ENCODE measurements around the gene ZNF709. TPM values are rescaled to one million over a fixed set of nuclear protein-coding genes. Genes with fewer than 3 reads are reported as not detected.
A peak's percentile ranks its signal among the peaks of the same experiment; 100 is the strongest.

The ZNF709 gene
- 5.4 TPM for total RNA-seq
- polyA plus RNA-seq (ENCODE audit: insufficient read depth in 1 of 8, insufficient read length in 8 of 8, low replicate concordance in 1 of 8): 1 to 10 TPM; 1.2 to 3.7 (median 2.4) TPM
- long read RNA-seq, donor 1: 0 reads
- long read RNA-seq, donor 2: 0 reads
- long read RNA-seq, donor 3: 0 reads
- long read RNA-seq, donor 4: 0 reads
- long read RNA-seq, donor 5: 0 reads
- long read RNA-seq, donor 6: 0 reads
- long read RNA-seq, donor 7: 0 reads
- long read RNA-seq, donor 8, full-length matches to known transcripts: 2 of 2 reads
- long read RNA-seq, donor 8, partial matches to known transcripts: 0 of 2 reads
- long read RNA-seq, donor 8, other reads (novel, unspliced or antisense): 0 of 2 reads
- long read RNA-seq, donor 9, full-length matches to known transcripts: 1 of 1 reads
- long read RNA-seq, donor 9, partial matches to known transcripts: 0 of 1 reads
- long read RNA-seq, donor 9, other reads (novel, unspliced or antisense): 0 of 1 reads
- long read RNA-seq, donor 10, full-length matches to known transcripts: 1 of 1 reads
- long read RNA-seq, donor 10, partial matches to known transcripts: 0 of 1 reads
- long read RNA-seq, donor 10, other reads (novel, unspliced or antisense): 0 of 1 reads
- long read RNA-seq, donor 11: 0 reads

DNA sequence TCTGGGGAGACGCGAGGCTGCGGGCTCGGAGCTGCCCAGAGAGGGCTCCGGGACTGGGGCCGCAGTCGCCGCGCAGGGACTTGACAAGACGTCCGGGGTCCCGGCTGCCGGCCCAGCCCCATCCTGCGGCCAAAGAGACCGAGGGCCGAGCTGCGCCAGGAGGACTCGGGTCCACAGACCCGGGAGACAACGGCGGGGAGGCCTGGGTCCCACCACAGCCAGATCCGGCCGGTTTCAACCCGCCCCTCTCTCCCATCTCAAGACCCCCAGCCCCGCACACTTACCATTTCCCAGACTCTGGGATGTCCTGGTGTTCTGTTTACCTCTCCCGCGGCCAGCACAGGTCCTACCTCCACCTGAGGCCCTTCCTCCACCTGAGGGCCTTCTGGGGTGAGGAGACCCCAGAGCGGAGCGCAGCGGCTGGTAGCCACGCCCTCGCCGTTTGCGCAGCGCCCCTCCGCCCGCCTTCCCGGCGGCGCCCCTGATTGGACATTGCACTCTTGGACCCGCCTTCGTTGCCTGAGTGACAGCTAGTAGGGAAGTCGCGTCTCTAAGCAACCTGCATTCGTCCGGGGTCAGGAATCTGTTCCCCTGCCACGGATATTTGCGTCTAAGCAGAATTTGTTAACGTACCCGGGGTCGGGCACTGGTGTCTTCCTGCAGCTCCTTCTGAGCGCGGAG, at the start of gene ZNF709:
Gene ZNF709, minus strand, starts transcription at position 446 of the 681 bp plus-strand sequence. Its CDS starts 159 bp downstream, at position 287.
- H3K4me1 ChIP-seq (ENCODE audit: control insufficient read depth, insufficient read depth, low read length): peaks cover 11% of the 10 kb centered on the region
- 0% methylated on average over 53 of the region's 53 CpGs for WGBS (ENCODE audit: insufficient coverage)
- H3K27ac ChIP-seq (ENCODE audit: low read length): peak within 1 kb of the TSS; percentile 59
- no peaks in the 10 kb centered on the region for H3K9me3 ChIP-seq (replicated peaks; ENCODE audit: control insufficient read depth, low read depth, low read length)
- DNase-seq: peak; percentile 97
- peak within 1 kb of the TSS; percentile 57 for H3K4me3 ChIP-seq (ENCODE audit: low read length)
- H3K36me3 ChIP-seq (ENCODE audit: control insufficient read depth, insufficient read depth, low read length): no peaks in the 10 kb centered on the region
- no peaks in the 10 kb centered on the region for H3K27me3 ChIP-seq (ENCODE audit: control insufficient read depth, insufficient read depth, low read length)

DNA sequence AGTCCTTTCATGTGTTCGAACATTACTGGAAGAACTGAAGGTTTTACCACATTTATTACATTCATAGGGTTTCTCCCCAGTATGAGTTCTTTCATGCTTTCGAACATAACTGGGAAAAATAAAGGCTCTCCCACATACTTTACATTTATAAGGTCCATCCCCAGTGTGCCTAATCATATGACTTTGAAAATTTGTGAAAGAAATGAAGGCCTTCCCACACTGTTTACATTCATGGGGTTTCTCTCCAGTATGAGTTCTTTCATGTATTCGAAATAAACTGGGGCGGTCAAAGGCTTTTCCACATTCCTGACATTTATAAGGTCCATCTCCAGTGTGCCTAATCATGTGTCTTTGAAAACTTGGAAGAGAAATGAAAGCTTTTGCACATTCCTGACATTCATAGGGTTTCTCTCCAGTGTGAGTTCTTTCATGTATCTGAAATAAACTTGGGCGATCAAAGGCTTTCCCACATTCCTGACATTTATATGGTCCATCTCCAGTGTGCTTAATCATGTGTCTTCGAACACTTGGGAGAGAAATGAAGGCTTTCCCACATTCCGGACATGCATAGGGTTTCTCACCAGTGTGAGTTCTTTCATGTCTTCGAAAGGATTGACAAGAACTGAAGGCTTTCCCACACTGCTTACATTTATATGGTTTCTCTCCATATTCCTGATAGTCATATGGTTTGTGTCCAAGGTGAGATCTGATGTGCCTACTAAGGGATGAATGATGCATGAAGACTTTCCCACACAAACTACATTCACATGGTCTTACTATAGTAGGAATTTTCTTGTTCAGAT, 42.6 kb upstream of the ZNF709 start:
- DNase-seq: no peak
- 100% methylated on average over 2 of the region's 8 CpGs for WGBS (ENCODE audit: insufficient coverage)
- Histone ChIP-seq H3K27me3 (ENCODE audit: control insufficient read depth, insufficient read depth, low read length) (no peaks in the 10 kb centered on the region), H3K27ac (ENCODE audit: low read length) (no peak overlapping the region), H3K4me1 (ENCODE audit: control insufficient read depth, insufficient read depth, low read length) (no peaks in the 10 kb centered on the region), H3K36me3 (ENCODE audit: control insufficient read depth, insufficient read depth, low read length) (peaks cover 48% of the 10 kb centered on the region), H3K9me3 (replicated peaks; ENCODE audit: control insufficient read depth, low read depth, low read length) (peaks cover 85% of the 10 kb centered on the region), H3K4me3 (ENCODE audit: low read length) (no peak overlapping the region)

DNA sequence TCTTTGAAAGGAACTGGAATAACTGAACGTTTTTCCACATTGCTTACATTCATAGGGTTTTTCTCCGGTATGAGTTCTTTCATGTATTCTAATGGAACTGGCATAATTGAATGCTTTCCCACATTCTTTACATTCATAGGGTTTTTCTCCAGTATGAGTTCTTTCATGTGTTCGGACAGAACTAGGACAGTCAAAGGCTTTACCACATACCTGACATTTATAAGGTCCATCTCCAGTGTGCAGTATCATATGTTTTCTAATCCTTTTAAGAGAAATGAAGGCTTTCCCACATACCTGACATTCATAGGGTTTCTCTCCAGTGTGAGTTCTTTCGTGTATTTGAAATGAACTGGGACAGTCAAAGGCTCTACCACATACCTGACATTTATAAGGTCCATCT, 41.9 kb upstream of the ZNF709 start:
- no peak for DNase-seq
- H3K27ac ChIP-seq (ENCODE audit: low read length): no peak overlapping the region
- no CpG with 5 or more reads among the region's 4 CpGs for WGBS (ENCODE audit: insufficient coverage)
- peaks cover 46% of the 10 kb centered on the region for H3K36me3 ChIP-seq (ENCODE audit: control insufficient read depth, insufficient read depth, low read length)
- no peaks in the 10 kb centered on the region for H3K4me1 ChIP-seq (ENCODE audit: control insufficient read depth, insufficient read depth, low read length)
- H3K4me3 ChIP-seq (ENCODE audit: low read length): no peak overlapping the region
- peaks cover 86% of the 10 kb centered on the region for H3K9me3 ChIP-seq (replicated peaks; ENCODE audit: control insufficient read depth, low read depth, low read length)
- H3K27me3 ChIP-seq (ENCODE audit: control insufficient read depth, insufficient read depth, low read length): no peaks in the 10 kb centered on the region

DNA sequence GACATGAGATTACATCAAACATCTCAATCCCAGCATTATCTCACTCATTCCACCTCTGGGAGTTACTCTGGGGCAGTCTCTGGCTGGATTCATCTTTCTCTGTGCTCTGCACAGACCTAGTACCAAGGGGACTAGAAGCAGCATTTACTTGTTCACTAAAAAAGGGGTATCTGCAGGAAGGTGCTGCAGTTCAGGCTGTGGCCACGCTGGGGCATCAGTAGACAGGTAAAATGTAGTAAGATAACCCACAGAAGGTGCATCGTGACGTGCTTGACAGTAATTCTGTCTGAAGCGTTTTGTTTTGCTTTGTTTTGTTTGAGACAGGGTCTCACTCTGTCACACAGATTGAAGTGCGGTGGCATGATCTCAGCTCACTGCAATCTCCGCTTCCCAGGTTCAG, 37.4 kb upstream of the ZNF709 start:
- peaks cover 25% of the 10 kb centered on the region for H3K36me3 ChIP-seq (ENCODE audit: control insufficient read depth, insufficient read depth, low read length)
- WGBS (ENCODE audit: insufficient coverage): 49% methylated on average over 6 of the region's 6 CpGs
- H3K4me1 ChIP-seq (ENCODE audit: control insufficient read depth, insufficient read depth, low read length): no peaks in the 10 kb centered on the region
- no peak overlapping the region for H3K4me3 ChIP-seq (ENCODE audit: low read length)
- no peak for DNase-seq
- no peak overlapping the region for H3K27ac ChIP-seq (ENCODE audit: low read length)
- no peaks in the 10 kb centered on the region for H3K27me3 ChIP-seq (ENCODE audit: control insufficient read depth, insufficient read depth, low read length)
- H3K9me3 ChIP-seq (replicated peaks; ENCODE audit: control insufficient read depth, low read depth, low read length): peaks cover 70% of the 10 kb centered on the region

- H3K27ac ChIP-seq (ENCODE audit: low read length): no peak overlapping the region
- WGBS (ENCODE audit: insufficient coverage): 15% methylated on average over 35 of the region's 35 CpGs
- no peaks in the 10 kb centered on the region for H3K4me1 ChIP-seq (ENCODE audit: control insufficient read depth, insufficient read depth, low read length)
- H3K36me3 ChIP-seq (ENCODE audit: control insufficient read depth, insufficient read depth, low read length): no peaks in the 10 kb centered on the region
- peaks cover 5% of the 10 kb centered on the region for H3K27me3 ChIP-seq (ENCODE audit: control insufficient read depth, insufficient read depth, low read length)
- peaks cover 13% of the 10 kb centered on the region for H3K9me3 ChIP-seq (replicated peaks; ENCODE audit: control insufficient read depth, low read depth, low read length)
- no peak for DNase-seq
- H3K4me3 ChIP-seq (ENCODE audit: low read length): no peak overlapping the region
Measured at GRCh38 chr19:12513531-12514061, 29.0 kb upstream of the ZNF709 start.

DNA sequence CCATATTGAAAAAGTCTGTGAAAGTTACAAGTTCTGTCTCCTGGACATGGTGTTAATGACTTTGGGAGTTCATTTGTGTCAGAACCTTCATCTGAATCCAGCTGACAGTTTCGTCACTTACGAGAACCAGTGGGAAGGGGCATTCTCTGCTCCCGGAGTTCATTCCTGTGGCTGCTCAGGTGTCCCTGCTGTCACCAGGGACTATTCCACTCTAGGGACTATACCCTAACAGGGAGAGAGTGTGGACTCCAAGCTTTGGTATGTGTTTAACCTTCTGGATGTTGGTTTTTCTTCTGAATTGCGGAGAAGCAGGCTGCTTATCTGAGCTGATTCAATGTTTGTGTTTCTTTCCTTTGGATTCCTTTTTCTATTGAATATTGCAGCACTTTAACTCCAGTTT, 12.4 kb upstream of the ZNF709 start:
- peaks cover 3% of the 10 kb centered on the region for H3K27me3 ChIP-seq (ENCODE audit: control insufficient read depth, insufficient read depth, low read length)
- DNase-seq: no peak
- H3K27ac ChIP-seq (ENCODE audit: low read length): no peak overlapping the region
- WGBS (ENCODE audit: insufficient coverage): no CpG with 5 or more reads among the region's 4 CpGs
- H3K9me3 ChIP-seq (replicated peaks; ENCODE audit: control insufficient read depth, low read depth, low read length): no peaks in the 10 kb centered on the region
- no peaks in the 10 kb centered on the region for H3K36me3 ChIP-seq (ENCODE audit: control insufficient read depth, insufficient read depth, low read length)
- H3K4me1 ChIP-seq (ENCODE audit: control insufficient read depth, insufficient read depth, low read length): peaks cover 8% of the 10 kb centered on the region
- no peak overlapping the region for H3K4me3 ChIP-seq (ENCODE audit: low read length)

DNA sequence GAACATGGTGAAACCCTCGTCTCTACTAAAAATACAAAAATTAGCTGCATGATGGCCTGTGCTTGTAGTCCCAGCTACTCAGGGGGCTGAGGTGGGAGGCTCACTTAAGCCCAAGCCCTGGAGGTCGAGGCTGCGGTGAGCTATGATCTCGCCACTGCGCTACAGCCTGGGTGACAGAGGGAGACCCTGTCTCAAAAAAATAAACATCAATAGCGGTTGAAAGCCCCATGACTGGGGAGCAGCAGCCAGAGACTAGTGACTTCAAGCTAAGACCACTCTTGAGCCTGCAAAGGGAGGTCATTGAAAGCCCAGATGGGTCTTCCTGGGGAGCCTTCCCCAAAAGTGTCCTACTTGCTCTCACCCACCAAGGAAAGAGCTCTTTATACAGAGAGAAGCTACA, 11.9 kb upstream of the ZNF709 start:
- H3K36me3 ChIP-seq (ENCODE audit: control insufficient read depth, insufficient read depth, low read length): no peaks in the 10 kb centered on the region
- no peak for DNase-seq
- WGBS (ENCODE audit: insufficient coverage): 100% methylated on average over 2 of the region's 6 CpGs
- no peaks in the 10 kb centered on the region for H3K9me3 ChIP-seq (replicated peaks; ENCODE audit: control insufficient read depth, low read depth, low read length)
- H3K27ac ChIP-seq (ENCODE audit: low read length): no peak overlapping the region
- H3K27me3 ChIP-seq (ENCODE audit: control insufficient read depth, insufficient read depth, low read length): peaks cover 3% of the 10 kb centered on the region
- H3K4me1 ChIP-seq (ENCODE audit: control insufficient read depth, insufficient read depth, low read length): peaks cover 8% of the 10 kb centered on the region
- no peak overlapping the region for H3K4me3 ChIP-seq (ENCODE audit: low read length)

DNA sequence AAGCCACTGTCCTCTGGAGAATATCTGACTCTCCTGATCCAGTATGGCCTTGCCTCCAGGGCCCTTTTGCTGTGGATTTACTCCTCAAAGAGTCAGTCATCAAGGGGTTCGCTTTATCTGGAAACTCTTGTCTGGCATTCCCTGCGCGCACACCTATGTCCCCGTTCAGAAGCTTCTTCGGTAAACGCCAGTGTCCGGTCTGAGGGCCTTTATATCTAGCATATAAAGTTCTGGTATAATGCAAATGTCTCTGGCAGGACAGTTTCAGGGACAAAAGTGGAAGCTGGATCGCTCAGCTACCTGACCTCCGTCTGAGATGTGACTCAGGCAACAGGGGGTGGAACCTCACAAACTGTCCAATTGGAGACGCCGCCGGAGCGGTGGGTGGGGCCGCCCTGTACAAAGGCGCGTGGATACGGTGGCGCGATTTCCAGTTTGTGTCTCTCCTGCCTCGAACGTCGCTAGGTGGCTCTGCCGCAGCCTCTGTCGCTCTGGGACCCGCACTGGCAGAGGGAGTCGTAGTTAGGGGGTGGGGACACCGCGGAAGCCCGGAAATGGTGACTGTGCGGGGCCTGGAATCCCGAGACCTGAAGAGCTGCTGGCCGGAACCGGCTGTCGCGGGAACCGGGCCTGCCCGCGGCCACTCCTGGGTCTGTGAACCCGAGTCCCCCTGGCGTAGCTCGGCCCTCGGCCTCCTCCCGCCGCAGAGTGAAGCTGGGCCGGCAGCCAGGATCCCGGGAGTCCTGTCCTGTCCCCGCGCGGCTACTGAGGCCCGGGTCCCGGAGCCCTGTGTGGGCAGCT, 10.6 kb upstream of the ZNF709 start:
- Histone ChIP-seq H3K4me1 (ENCODE audit: control insufficient read depth, insufficient read depth, low read length) (peaks cover 8% of the 10 kb centered on the region), H3K9me3 (replicated peaks; ENCODE audit: control insufficient read depth, low read depth, low read length) (no peaks in the 10 kb centered on the region), H3K36me3 (ENCODE audit: control insufficient read depth, insufficient read depth, low read length) (no peaks in the 10 kb centered on the region), H3K4me3 (ENCODE audit: low read length) (peak overlapping the region; percentile 60), H3K27me3 (ENCODE audit: control insufficient read depth, insufficient read depth, low read length) (peaks cover 3% of the 10 kb centered on the region), H3K27ac (ENCODE audit: low read length) (peak overlapping the region; percentile 78)
- WGBS (ENCODE audit: insufficient coverage): 1% methylated on average over 51 of the region's 51 CpGs
- DNase-seq: peak; percentile 97

DNA sequence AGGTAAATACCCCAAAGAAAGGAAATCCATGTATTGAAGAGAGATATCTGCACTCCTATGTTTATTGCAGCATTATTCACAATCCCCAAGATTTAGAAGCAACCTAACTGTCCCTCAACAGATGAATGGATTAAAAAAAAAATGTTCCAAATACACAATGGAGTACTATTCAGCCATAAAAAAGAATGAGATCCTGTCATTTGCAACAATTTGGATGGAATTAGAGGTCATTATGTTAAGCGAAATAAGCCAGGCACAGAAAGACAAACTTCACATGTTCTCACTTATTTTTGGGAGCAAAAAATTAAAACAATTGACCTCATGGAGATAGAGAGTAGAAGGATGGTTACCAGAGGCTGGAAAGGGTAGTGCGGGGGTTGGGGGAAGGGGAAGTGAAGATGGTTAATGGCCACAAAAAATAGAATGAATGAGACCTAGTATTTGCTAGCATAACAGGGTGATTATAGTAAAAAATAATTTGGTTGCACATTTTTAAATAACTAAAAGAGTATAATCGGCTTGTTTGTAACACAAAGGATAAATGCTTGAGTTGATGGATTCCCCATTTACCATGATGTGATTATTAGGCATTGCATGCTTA, 9.7 kb upstream of the ZNF709 start:
- WGBS (ENCODE audit: insufficient coverage): no CpG with 5 or more reads among the region's 3 CpGs
- Histone ChIP-seq H3K36me3 (ENCODE audit: control insufficient read depth, insufficient read depth, low read length) (no peaks in the 10 kb centered on the region), H3K27me3 (ENCODE audit: control insufficient read depth, insufficient read depth, low read length) (peaks cover 3% of the 10 kb centered on the region), H3K9me3 (replicated peaks; ENCODE audit: control insufficient read depth, low read depth, low read length) (no peaks in the 10 kb centered on the region), H3K27ac (ENCODE audit: low read length) (no peak overlapping the region), H3K4me1 (ENCODE audit: control insufficient read depth, insufficient read depth, low read length) (peaks cover 8% of the 10 kb centered on the region), H3K4me3 (ENCODE audit: low read length) (no peak overlapping the region)
- no peak for DNase-seq

Data from muscle of leg (tissue), 16 donors.